SJSA1 (cell line): ENCODE data around the gene CACNA1C. TPM values are rescaled to one million over a fixed set of nuclear protein-coding genes. Genes with fewer than 3 reads are reported as not detected.
"Not testable (repeated sequence)": the region's sequence is repeated elsewhere in the genome, so short reads cannot be mapped to it uniquely, and the experiment has no call there.

Experiments used
- DNase-seq, 2 experiments: peaks; one replicate each; pipeline ENCODE4 v3.0.0-alpha.2; 2015 to 2020; ENCODE audit warnings: low spot score in 2 of 2, low read depth in 1 of 2
- H3K27ac ChIP-seq: fragments of 250-450 bp; sonication (Bioruptor Pico); 2 replicates; pipeline ENCODE4 v1.5.1; 2020; ENCODE audit warnings: mild to moderate bottlenecking, moderate library complexity
- H3K27me3 ChIP-seq: fragments of 250-450 bp; sonication (Bioruptor Pico); replicated peaks from 2 replicates; pipeline ENCODE4 v1.5.1; 2020; ENCODE audit warnings: mild to moderate bottlenecking, moderate library complexity
- H3K36me3 ChIP-seq: fragments of 250-450 bp; sonication (Bioruptor Pico); 2 replicates; pipeline ENCODE4 v1.5.1; 2020; ENCODE audit warnings: mild to moderate bottlenecking
- H3K4me1 ChIP-seq: fragments of 250-450 bp; sonication (Bioruptor Pico); replicated peaks from 2 replicates; pipeline ENCODE4 v1.6.1; 2021; ENCODE audit warnings: mild to moderate bottlenecking
- H3K4me3 ChIP-seq: fragments of 250-450 bp; sonication (Bioruptor Pico); 2 replicates; pipeline ENCODE4 v1.5.1; 2020; ENCODE audit warnings: mild to moderate bottlenecking
- H3K9me3 ChIP-seq: fragments of 250-450 bp; sonication (Bioruptor Pico); replicated peaks from 2 replicates; pipeline ENCODE4 v1.5.1; 2020; ENCODE audit warnings: mild to moderate bottlenecking
- total RNA-seq: library from RNA; depleted of rRNA; stranded (reverse); fragments of >200 nt; shearing (Covaris generic); gene quantifications from 2 replicates; pipeline ENCODE4 v1.2.3, GENCODE V29; 2014; rRNA removed

CACNA1C gene
- total RNA-seq, 1 experiment from 2014 or later: 6.1 TPM

- H3K4me1 ChIP-seq: no peaks in the 10 kb centered on the region
- peaks cover 74% of the 10 kb centered on the region for H3K27me3 ChIP-seq
- DNase-seq: no peak
- H3K4me3 ChIP-seq: no peak overlapping the region
- H3K9me3 ChIP-seq: no peaks in the 10 kb centered on the region
- no peaks in the 10 kb centered on the region for H3K36me3 ChIP-seq
- H3K27ac ChIP-seq: no peak overlapping the region
These were observed 679.5 kb downstream of the CACNA1C start for GRCh38 chr12:2732290-2732689.

- Histone ChIP-seq H3K9me3 (no peaks in the 10 kb centered on the region), H3K27me3 (peaks cover 74% of the 10 kb centered on the region), H3K27ac (no peak overlapping the region), H3K36me3 (no peaks in the 10 kb centered on the region), H3K4me3 (no peak overlapping the region), H3K4me1 (no peaks in the 10 kb centered on the region)
- DNase-seq: no peak
These were observed 680.9 kb downstream of the CACNA1C start for GRCh38 chr12:2733493-2734355.

- Histone ChIP-seq H3K27ac (no peak overlapping the region), H3K9me3 (no peaks in the 10 kb centered on the region), H3K27me3 (peaks cover 63% of the 10 kb centered on the region), H3K4me3 (no peak overlapping the region), H3K36me3 (no peaks in the 10 kb centered on the region), H3K4me1 (no peaks in the 10 kb centered on the region)
- no peak for DNase-seq
These were observed 682.6 kb downstream of the CACNA1C start for GRCh38 chr12:2735432-2735831.

- peaks cover 46% of the 10 kb centered on the region for H3K27me3 ChIP-seq
These were observed 685.0 kb downstream of the CACNA1C start for GRCh38 chr12:2737656-2738241.

GRCh38 chr12:2739069-2739468 lies 686.3 kb downstream of the CACNA1C start:
- Histone ChIP-seq H3K27me3 (peaks cover 43% of the 10 kb centered on the region), H3K27ac (no peak overlapping the region), H3K36me3 (no peaks in the 10 kb centered on the region), H3K4me3 (no peak overlapping the region), H3K4me1 (no peaks in the 10 kb centered on the region), H3K9me3 (no peaks in the 10 kb centered on the region)
- DNase-seq: no peak

More at GRCh38 chr12:2737656-2738241, 685.0 kb downstream of the CACNA1C start:
- no peak overlapping the region for H3K4me3 ChIP-seq
- DNase-seq: no peak
- no peaks in the 10 kb centered on the region for H3K9me3 ChIP-seq
- no peak overlapping the region for H3K27ac ChIP-seq
- H3K4me1 ChIP-seq: no peaks in the 10 kb centered on the region
- no peaks in the 10 kb centered on the region for H3K36me3 ChIP-seq

- peak in 1 of 2 experiments; percentile 34 for DNase-seq
- peaks cover 40% of the 10 kb centered on the region for H3K27me3 ChIP-seq
- H3K9me3 ChIP-seq: no peaks in the 10 kb centered on the region
These were observed 687.2 kb downstream of the CACNA1C start for GRCh38 chr12:2739832-2740641.

GRCh38 chr12:2742037-2742436 lies 689.2 kb downstream of the CACNA1C start:
- peaks cover 21% of the 10 kb centered on the region for H3K27me3 ChIP-seq
- not testable (repeated sequence) for H3K27ac ChIP-seq, H3K36me3 ChIP-seq, DNase-seq, H3K4me3 ChIP-seq, H3K4me1 ChIP-seq, H3K9me3 ChIP-seq

More at GRCh38 chr12:2739832-2740641, 687.2 kb downstream of the CACNA1C start:
- no peak overlapping the region for H3K4me3 ChIP-seq
- H3K36me3 ChIP-seq: no peaks in the 10 kb centered on the region
- no peaks in the 10 kb centered on the region for H3K4me1 ChIP-seq
- H3K27ac ChIP-seq: no peak overlapping the region

GRCh38 chr12:2743478-2743877 lies 690.7 kb downstream of the CACNA1C start:
- Histone ChIP-seq H3K4me3 (no peak overlapping the region), H3K36me3 (no peaks in the 10 kb centered on the region), H3K27me3 (peaks cover 24% of the 10 kb centered on the region), H3K4me1 (no peaks in the 10 kb centered on the region), H3K9me3 (no peaks in the 10 kb centered on the region), H3K27ac (no peak overlapping the region)
- DNase-seq: no peak

GRCh38 chr12:2745655-2746054 lies 692.9 kb downstream of the CACNA1C start:
- DNase-seq: peak in 1 of 2 experiments; percentile 13
- H3K4me3 ChIP-seq: no peak overlapping the region
- H3K9me3 ChIP-seq: no peaks in the 10 kb centered on the region

More at GRCh38 chr12:2745655-2746054, 692.9 kb downstream of the CACNA1C start:
- Histone ChIP-seq H3K4me1 (no peaks in the 10 kb centered on the region), H3K27me3 (peaks cover 24% of the 10 kb centered on the region), H3K36me3 (no peaks in the 10 kb centered on the region), H3K27ac (no peak overlapping the region)

Other genes with a start within 250 kb of the CACNA1C start
- gene LRTM2, start 232.4 kb upstream of the CACNA1C start, total RNA-seq: not detected in 2 replicates
- not detected in 2 replicates for gene CACNA2D4, start 134.3 kb upstream of the CACNA1C start, total RNA-seq
- gene DCP1B, start 48.5 kb upstream of the CACNA1C start, total RNA-seq: 15.4 and 17.8 TPM in 2 replicates